ENCODE data around the gene PAXIP1. TPM values are rescaled to one million over a fixed set of nuclear protein-coding genes. Genes with fewer than 3 reads are reported as not detected.

Gene PAXIP1
- total and polyA plus RNA-seq, 12 donors = 2.5 to 8.8 (median 6.2) TPM

DNA sequence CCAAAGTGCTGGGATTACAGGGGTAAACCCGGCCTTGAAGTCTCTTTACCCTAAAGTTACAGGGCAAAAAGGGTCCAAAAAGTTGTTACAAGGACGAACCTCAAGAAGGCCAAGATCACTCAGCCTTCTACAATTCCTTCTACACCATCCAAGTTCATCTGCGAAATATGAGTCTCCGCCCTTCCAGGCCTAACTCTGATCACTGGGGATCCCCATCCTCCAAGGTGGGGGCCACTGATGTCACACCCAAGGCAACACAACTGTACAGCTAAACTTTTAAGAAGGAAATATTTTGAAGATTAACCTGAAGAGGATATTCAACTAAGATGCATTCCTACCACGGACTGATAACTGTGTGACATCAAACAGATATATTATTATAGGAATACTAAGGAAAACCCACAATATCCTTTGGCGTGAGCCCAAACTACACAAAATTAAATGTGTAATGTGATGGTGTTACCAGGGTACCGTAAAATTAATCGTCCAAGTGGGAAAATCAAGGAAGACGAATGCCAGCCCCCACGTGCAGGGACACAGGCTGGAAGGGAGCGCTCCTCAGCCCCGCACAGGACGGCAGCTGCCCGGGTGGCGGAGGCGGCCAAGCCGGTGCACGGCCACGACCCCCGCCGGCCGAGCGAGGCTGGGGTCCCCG lies 1.0 kb downstream of the PAXIP1 start:
- intact Hi-C loops (cut with DNase I) = loop anchor here in 6 of 10 donors (5.0 to 10.0 kb wide), 4 partner anchors 47 to 300 kb away; partner anchors contain the start of gene INSIG1 (in 4 of the 6)
- peak overlapping the region in 8 of 10 donors; percentile 62 to 95 (median 74) for H3K27ac ChIP-seq
- DNase-seq = no peak
- H3K4me3 ChIP-seq = peak overlapping the region; percentile 47 to 100 (median 82)
- no peaks in the 10 kb centered on the region for H3K27me3 ChIP-seq
- H3K36me3 ChIP-seq = peaks cover 0 to 28% (median 0%) of the 10 kb centered on the region in 9 donors
- ATAC-seq = no peak
- TF ChIP-seq, protein P1, sequence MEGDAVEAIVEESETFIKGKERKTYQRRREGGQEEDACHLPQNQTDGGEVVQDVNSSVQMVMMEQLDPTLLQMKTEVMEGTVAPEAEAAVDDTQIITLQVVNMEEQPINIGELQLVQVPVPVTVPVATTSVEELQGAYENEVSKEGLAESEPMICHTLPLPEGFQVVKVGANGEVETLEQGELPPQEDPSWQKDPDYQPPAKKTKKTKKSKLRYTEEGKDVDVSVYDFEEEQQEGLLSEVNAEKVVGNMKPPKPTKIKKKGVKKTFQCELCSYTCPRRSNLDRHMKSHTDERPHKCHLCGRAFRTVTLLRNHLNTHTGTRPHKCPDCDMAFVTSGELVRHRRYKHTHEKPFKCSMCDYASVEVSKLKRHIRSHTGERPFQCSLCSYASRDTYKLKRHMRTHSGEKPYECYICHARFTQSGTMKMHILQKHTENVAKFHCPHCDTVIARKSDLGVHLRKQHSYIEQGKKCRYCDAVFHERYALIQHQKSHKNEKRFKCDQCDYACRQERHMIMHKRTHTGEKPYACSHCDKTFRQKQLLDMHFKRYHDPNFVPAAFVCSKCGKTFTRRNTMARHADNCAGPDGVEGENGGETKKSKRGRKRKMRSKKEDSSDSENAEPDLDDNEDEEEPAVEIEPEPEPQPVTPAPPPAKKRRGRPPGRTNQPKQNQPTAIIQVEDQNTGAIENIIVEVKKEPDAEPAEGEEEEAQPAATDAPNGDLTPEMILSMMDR (IDR thresholded peaks at IDR 0.05) = no peak
- WGBS, 2 donors = 16 to 20% methylated on average over 21 to 24 of the region's 24 CpGs
- H3K9me3 ChIP-seq = no peaks in the 10 kb centered on the region
- peaks cover 2 to 28% (median 16%) of the 10 kb centered on the region in 9 donors for H3K4me1 ChIP-seq

- DNase-seq (no peak), ATAC-seq (no peak)
- intact Hi-C loops (cut with DNase I) = loop anchor here in 6 of 10 donors (5.0 to 10.0 kb wide), 4 partner anchors 46 to 302 kb away; partner anchors contain the start of gene INSIG1 (in 4 of the 6)
- WGBS, 2 donors = 81 to 84% methylated on average over 2 of the region's 2 CpGs
- Histone ChIP-seq H3K4me3 (no peak overlapping the region), H3K27me3 (no peaks in the 10 kb centered on the region), H3K27ac (no peak overlapping the region), H3K36me3 (peaks cover 0 to 34% (median 5%) of the 10 kb centered on the region in 9 donors), H3K9me3 (no peaks in the 10 kb centered on the region), H3K4me1 (peaks cover 2 to 28% (median 16%) of the 10 kb centered on the region in 9 donors)
- TF ChIP-seq, protein P1 (IDR thresholded peaks at IDR 0.05) = no peak
Measured at GRCh38 chr7:155000795-155001194, 2.1 kb downstream of the PAXIP1 start.

- peaks cover 0 to 15% (median 8%) of the 10 kb centered on the region in 9 donors for H3K4me1 ChIP-seq
- no peak overlapping the region for H3K4me3 ChIP-seq
- H3K36me3 ChIP-seq = peaks cover 0 to 52% (median 5%) of the 10 kb centered on the region in 9 donors
- no peaks in the 10 kb centered on the region for H3K27me3 ChIP-seq
- TF ChIP-seq, protein P1 (IDR thresholded peaks at IDR 0.05) = no peak
- no peak overlapping the region for H3K27ac ChIP-seq
- intact Hi-C loops (cut with DNase I) = no loop called here
- ATAC-seq (no peak), DNase-seq (no peak)
- H3K9me3 ChIP-seq = no peaks in the 10 kb centered on the region
- 97 to 98% methylated on average over 3 of the region's 3 CpGs for WGBS, 2 donors
Measured at GRCh38 chr7:154998481-154998880, 4.4 kb downstream of the PAXIP1 start.

GRCh38 chr7:154997840-154998370 lies 5.0 kb downstream of the PAXIP1 start:
- DNase-seq (no peak), ATAC-seq (no peak)
- TF ChIP-seq, protein P1 (IDR thresholded peaks at IDR 0.05) = no peak
- no peaks in the 10 kb centered on the region for H3K27me3 ChIP-seq
- H3K36me3 ChIP-seq = peaks cover 0 to 57% (median 5%) of the 10 kb centered on the region in 9 donors
- no peaks in the 10 kb centered on the region for H3K9me3 ChIP-seq
- whole genome bisulfite sequencing, 2 donors = 85 to 88% methylated on average over 10 of the region's 10 CpGs
- peaks cover 0 to 15% (median 8%) of the 10 kb centered on the region in 9 donors for H3K4me1 ChIP-seq
- intact Hi-C loops (cut with DNase I) = no loop called here
- no peak overlapping the region for H3K4me3 ChIP-seq
- no peak overlapping the region for H3K27ac ChIP-seq
